GM19467 (cell line): ENCODE data around the gene PCDHA9.
"Not testable (repeated sequence)": the region's sequence is repeated elsewhere in the genome, so short reads cannot be mapped to it uniquely, and the experiment has no call there.

Experiments
- ATAC-seq: cut with Tn5 transposase; IDR thresholded peaks from one replicate; pipeline ENCODE4 v1.9.1; 2021; ENCODE audit warnings: mild to moderate bottlenecking, moderate library complexity; ENCODE audit not compliant: unreplicated experiment

The PCDHA9 gene

GRCh38 chr5:140848139-140849102, at the start of gene PCDHA9:
Gene PCDHA9 (plus strand): TSS chr5:140848382. CDS start chr5:140848496, 114 bp downstream.
- not testable (repeated sequence) for ATAC-seq

- ATAC-seq: no peak
These were observed 47.2 kb upstream of the PCDHA9 start, which contains the start of gene PCDHA3 for GRCh38 chr5:140800816-140801493. Gene PCDHA3 (plus strand): TSS chr5:140801057.

GRCh38 chr5:140801494-140801841, 46.7 kb upstream of the PCDHA9 start:
- ATAC-seq: no peak

DNA sequence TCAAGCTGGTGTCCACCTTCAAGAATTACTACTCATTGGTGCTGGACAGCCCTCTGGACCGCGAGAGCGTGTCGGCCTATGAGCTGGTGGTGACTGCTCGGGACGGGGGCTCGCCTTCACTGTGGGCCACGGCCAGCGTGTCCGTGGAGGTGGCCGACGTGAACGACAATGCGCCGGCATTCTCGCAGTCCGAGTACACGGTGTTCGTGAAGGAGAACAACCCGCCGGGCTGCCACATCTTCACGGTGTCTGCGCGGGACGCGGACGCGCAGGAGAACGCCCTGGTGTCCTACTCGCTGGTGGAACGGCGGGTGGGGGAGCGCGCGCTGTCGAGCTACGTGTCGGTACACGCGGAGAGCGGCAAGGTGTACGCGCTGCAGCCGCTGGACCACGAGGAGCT, 45.8 kb upstream of the PCDHA9 start:
- ATAC-seq: not testable (repeated sequence)

DNA sequence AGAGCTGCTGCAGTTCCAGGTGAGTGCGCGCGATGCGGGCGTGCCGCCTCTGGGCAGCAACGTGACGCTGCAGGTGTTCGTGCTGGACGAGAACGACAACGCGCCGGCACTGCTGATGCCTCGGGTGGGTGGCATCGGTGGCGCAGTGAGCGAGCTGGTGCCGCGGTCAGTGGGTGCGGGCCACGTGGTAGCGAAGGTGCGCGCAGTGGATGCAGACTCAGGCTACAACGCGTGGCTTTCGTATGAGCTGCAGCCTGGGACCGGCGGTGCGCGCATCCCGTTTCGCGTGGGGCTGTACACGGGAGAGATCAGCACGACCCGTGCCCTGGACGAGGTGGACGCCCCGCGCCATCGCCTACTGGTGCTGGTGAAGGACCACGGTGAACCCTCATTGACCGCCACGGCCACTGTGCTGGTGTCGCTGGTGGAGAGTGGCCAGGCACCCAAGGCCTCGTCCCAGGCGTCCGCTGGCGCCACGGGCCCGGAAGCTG, 45.4 kb upstream of the PCDHA9 start:
- no peak for ATAC-seq

- ATAC-seq: no peak
These were observed 41.1 kb upstream of the PCDHA9 start, which contains the start of gene PCDHA4 for GRCh38 chr5:140806834-140807775. Gene PCDHA4 (plus strand): TSS chr5:140807068.

DNA sequence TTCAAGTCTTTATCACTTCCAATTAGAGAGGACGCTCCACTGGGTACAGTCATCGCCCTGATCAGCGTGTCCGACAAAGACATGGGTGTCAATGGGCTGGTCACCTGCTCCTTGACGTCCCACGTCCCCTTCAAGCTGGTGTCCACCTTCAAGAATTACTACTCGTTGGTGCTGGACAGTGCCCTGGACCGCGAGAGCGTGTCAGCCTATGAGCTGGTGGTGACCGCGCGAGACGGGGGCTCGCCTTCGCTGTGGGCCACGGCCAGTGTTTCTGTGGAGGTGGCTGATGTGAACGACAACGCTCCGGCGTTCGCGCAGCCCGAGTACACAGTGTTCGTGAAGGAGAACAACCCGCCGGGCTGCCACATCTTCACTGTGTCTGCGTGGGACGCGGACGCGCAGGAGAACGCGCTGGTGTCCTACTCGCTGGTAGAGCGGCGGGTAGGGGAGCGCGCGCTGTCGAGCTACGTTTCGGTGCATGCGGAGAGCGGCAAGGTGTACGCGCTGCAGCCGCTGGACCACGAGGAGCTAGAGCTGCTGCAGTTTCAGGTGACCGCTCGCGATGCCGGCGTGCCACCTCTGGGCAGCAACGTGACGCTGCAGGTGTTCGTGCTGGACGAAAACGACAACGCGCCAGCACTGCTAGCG, 39.8 kb upstream of the PCDHA9 start:
- not testable (repeated sequence) for ATAC-seq

DNA sequence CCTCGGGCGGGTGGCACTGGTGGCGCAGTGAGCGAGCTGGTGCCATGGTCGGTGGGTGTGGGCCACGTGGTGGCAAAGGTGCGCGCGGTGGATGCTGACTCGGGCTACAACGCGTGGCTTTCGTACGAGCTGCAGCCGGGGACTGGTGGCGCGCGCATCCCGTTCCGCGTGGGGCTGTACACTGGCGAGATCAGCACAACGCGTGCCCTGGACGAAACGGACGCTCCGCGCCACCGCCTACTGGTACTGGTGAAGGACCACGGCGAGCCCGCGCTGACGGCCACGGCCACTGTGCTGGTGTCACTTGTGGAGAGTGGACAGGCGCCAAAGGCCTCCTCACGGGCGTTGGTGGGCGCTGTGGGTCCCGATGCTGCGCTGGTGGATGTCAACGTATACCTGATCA, 39.3 kb upstream of the PCDHA9 start:
- no peak for ATAC-seq

- no peak for ATAC-seq
These were observed 26.6 kb upstream of the PCDHA9 start, which contains the start of gene PCDHA5 for GRCh38 chr5:140821375-140822280. Gene PCDHA5 (plus strand): TSS chr5:140821613.

DNA sequence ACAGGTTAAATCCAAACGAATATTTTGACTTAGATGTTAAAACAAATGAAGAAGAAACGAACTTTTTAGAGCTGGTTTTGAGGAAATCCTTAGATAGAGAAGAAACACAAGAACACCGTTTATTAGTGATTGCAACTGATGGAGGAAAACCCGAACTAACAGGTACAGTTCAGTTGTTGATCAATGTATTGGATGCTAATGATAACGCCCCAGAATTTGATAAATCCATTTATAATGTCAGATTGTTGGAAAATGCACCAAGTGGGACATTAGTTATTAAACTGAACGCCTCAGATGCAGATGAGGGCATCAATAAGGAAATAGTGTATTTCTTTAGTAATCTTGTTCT, 25.9 kb upstream of the PCDHA9 start:
- no peak for ATAC-seq

GRCh38 chr5:140822969-140823368, 25.2 kb upstream of the PCDHA9 start:
- not testable (repeated sequence) for ATAC-seq

DNA sequence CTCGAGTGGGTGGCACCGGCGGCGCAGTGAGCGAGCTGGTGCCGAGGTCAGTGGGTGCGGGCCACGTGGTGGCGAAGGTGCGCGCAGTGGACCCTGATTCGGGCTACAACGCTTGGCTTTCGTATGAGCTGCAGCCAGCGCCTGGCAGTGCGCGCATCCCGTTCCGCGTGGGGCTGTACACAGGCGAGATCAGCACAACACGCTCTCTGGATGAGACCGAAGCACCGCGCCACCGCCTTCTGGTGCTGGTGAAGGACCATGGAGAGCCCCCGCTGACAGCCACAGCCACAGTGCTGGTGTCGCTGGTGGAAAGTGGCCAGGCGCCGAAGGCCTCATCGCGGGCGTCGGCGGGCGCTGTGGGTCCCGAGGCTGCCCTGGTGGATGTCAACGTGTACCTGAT, 24.7 kb upstream of the PCDHA9 start:
- no peak for ATAC-seq

DNA sequence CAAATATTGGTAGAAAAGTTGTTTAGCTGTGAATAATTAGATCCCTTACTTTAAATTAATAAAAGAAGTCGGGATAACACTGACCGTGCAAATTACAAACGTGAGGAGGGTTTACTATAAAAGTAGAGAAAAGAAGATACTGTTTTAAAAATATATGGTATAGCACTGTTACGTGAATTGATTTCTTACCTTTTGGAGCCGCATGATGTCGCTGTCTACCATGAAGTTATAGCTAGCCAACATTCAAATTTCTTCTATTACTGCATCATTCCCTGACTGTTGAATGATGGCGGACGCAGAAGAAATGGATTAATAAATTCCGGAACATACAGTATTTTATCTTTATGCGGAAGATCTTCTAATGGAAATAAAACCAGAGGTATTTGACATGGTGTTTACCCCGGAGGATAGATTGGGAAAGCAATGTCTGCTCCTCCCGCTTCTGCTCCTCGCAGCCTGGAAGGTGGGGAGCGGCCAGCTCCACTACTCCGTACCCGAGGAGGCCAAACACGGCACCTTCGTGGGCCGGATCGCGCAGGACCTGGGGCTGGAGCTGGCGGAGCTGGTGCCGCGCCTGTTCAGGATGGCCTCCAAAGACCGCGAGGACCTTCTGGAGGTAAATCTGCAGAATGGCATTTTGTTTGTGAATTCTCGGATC, 20.3 kb upstream of the PCDHA9 start, which contains the start of gene PCDHA6:
TSS of gene PCDHA6 (plus strand) at position 257 of the 658 bp plus-strand sequence. CDS start at position 389, 132 bp downstream.
- no peak for ATAC-seq

- ATAC-seq: no peak
These were observed 19.8 kb upstream of the PCDHA9 start for GRCh38 chr5:140828362-140828737.

GRCh38 chr5:140829511-140830501, 18.4 kb upstream of the PCDHA9 start:
- not testable (repeated sequence) for ATAC-seq

DNA sequence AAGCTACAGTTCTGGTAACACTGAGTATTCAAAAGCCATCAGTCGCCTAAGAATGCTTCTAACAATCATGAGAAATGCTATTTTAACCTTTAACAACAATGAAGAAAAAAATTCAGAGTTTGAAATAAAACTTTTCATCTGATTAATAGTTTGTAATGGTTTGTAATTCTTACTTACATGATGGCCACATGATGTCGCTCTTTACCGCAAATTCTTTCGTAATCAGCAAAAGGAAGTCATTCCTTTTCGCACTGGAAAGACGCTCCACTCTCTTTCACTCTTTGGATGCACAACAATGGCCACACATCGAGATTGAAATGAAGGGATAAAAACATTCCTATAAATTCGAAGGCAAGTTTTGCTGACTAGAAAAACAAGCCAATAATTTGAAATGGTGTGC, 14.2 kb upstream of the PCDHA9 start, which contains the start of gene PCDHA7:
TSS of gene PCDHA7 (plus strand) at position 277 of the 400 bp plus-strand sequence. CDS start at position 392, 115 bp downstream.
- ATAC-seq: no peak

DNA sequence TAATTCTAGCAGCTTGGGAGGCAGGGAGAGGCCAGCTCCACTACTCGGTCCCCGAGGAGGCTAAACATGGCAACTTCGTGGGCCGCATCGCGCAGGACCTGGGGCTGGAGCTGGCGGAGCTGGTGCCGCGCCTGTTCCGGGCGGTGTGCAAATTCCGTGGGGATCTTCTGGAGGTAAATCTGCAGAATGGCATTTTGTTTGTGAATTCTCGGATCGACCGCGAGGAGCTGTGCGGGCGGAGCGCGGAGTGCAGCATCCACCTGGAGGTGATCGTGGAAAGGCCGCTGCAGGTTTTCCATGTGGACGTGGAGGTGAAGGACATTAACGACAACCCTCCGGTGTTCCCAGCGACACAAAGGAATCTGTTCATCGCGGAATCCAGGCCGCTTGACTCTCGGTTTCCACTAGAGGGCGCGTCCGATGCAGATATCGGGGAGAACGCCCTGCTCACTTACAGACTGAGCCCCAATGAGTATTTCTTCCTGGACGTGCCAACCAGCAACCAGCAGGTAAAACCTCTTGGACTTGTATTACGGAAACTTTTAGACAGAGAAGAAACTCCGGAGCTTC, 13.7 kb upstream of the PCDHA9 start:
- not testable (repeated sequence) for ATAC-seq
